Mammary epithelial cell (primary cell): ENCODE data around the gene EEPD1.

Experiments
- EZH2 ChIP-seq: IDR thresholded peaks from 2 replicates; pipeline ENCODE4 v1.6.1; 2012; ENCODE audit warnings: low read length, inconsistent platforms, borderline replicate concordance
- TF ChIP-seq, protein P1 (sequence below), 2 donors: IDR thresholded peaks in 1 of 2; conservative IDR thresholded peaks in 1 of 2; 2 replicates each; pipeline ENCODE4 v1.5.1; 2011 to 2012; ENCODE audit warnings: inconsistent platforms in 2 of 2, low read length in 2 of 2, mild to moderate bottlenecking in 2 of 2, control low read depth in 1 of 2, low read depth in 1 of 2; ENCODE audit not compliant: insufficient read depth in 1 of 2; ENCODE audit errors: extremely low read depth in 1 of 2

GRCh38 chr7:36272567-36273269 lies 119.7 kb downstream of the EEPD1 start:
- TF ChIP-seq, protein P1, sequence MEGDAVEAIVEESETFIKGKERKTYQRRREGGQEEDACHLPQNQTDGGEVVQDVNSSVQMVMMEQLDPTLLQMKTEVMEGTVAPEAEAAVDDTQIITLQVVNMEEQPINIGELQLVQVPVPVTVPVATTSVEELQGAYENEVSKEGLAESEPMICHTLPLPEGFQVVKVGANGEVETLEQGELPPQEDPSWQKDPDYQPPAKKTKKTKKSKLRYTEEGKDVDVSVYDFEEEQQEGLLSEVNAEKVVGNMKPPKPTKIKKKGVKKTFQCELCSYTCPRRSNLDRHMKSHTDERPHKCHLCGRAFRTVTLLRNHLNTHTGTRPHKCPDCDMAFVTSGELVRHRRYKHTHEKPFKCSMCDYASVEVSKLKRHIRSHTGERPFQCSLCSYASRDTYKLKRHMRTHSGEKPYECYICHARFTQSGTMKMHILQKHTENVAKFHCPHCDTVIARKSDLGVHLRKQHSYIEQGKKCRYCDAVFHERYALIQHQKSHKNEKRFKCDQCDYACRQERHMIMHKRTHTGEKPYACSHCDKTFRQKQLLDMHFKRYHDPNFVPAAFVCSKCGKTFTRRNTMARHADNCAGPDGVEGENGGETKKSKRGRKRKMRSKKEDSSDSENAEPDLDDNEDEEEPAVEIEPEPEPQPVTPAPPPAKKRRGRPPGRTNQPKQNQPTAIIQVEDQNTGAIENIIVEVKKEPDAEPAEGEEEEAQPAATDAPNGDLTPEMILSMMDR (conservative IDR thresholded peaks at IDR 0.05 in 1 of 2, IDR thresholded peaks at IDR 0.05 in 1 of 2; ENCODE audit: extremely low read depth in 1 of 2, insufficient read depth in 1 of 2, low read depth in 1 of 2, low read length in 2 of 2): no peak
- TF ChIP-seq EZH2: no peak
